Measurements from ENCODE around the gene TICAM1. TPM values are rescaled to one million over a fixed set of nuclear protein-coding genes. Genes with fewer than 3 reads are reported as not detected.

The TICAM1 gene
- total and polyA plus RNA-seq, 2 experiments from 2014 or later: 0.32 to 0.38 TPM

- TF ChIP-seq ETS1 (IDR thresholded peaks at IDR 0.05): peak; percentile 74; the same call in 1 of the 2 replicates
- TF ChIP-seq REST (IDR thresholded peaks at IDR 0.05; ENCODE audit: unreplicated experiment): peak; percentile 97
- TF ChIP-seq CREB1 (CRISPR knock-in tag; IDR thresholded peaks at IDR 0.05; ENCODE audit: low read depth): peak; percentile 80
- TF ChIP-seq JUNB (IDR thresholded peaks at IDR 0.05; ENCODE audit: unreplicated experiment): no peak
- peak; percentile 43; the same call in 1 of the 2 replicates for TF ChIP-seq POLR2AphosphoS5 (IDR thresholded peaks at IDR 0.05; ENCODE audit: low read depth)
- TF ChIP-seq NANOG (IDR thresholded peaks at IDR 0.05; ENCODE audit: borderline replicate concordance): no peak
Observed at GRCh38 chr19:4768934-4769777, 62.4 kb downstream of the TICAM1 start (continued).

Small RNAs within 50 kb of the gene (microRNA-seq; reads per million reads assigned to microRNA genes)
- gene MIR7-3: 1.3 reads per million

Small RNAs within 50 kb of the gene (small RNA-seq; reads per million reads assigned to genes)
- gene MIR7-3 (ENCODE audit: low replicate concordance): not detected

Other genes starting within 250 kb of the TICAM1 start
- 3.3 and 4.1 TPM in 2 replicates for gene TNFAIP8L1, start 192.2 kb downstream of the TICAM1 start, total RNA-seq (2014; rRNA removed; shearing (Covaris generic))
- gene TNFAIP8L1, start 192.2 kb downstream of the TICAM1 start, polyA plus RNA-seq (2016; fragmentation: Nextera tagmentation; extraction: Ambion mirVana): 2.7 and 3.2 TPM in 2 replicates
- gene MYDGF, start 161.4 kb downstream of the TICAM1 start, total RNA-seq (2014; rRNA removed; shearing (Covaris generic)): 42.3 and 49.4 TPM in 2 replicates
- 99.5 and 99.7 TPM in 2 replicates for gene MYDGF, start 161.4 kb downstream of the TICAM1 start, polyA plus RNA-seq (2016; fragmentation: Nextera tagmentation; extraction: Ambion mirVana)
- gene DPP9, start 107.9 kb downstream of the TICAM1 start, total RNA-seq (2014; rRNA removed; shearing (Covaris generic)): 30.8 and 49.2 TPM in 2 replicates
- 18.6 and 19.5 TPM in 2 replicates for gene DPP9, start 107.9 kb downstream of the TICAM1 start, polyA plus RNA-seq (2016; fragmentation: Nextera tagmentation; extraction: Ambion mirVana)
- gene FEM1A, start 40.0 kb downstream of the TICAM1 start, total RNA-seq (2014; rRNA removed; shearing (Covaris generic)): 15.2 and 16.5 TPM in 2 replicates
- 0.87 and 0.97 TPM in 2 replicates for gene FEM1A, start 40.0 kb downstream of the TICAM1 start, polyA plus RNA-seq (2016; fragmentation: Nextera tagmentation; extraction: Ambion mirVana)
- 45.9 and 59.9 TPM in 2 replicates for gene PLIN3, start 36.0 kb upstream of the TICAM1 start, total RNA-seq (2014; rRNA removed; shearing (Covaris generic))
- gene PLIN3, start 36.0 kb upstream of the TICAM1 start, polyA plus RNA-seq (2016; fragmentation: Nextera tagmentation; extraction: Ambion mirVana): 38.0 and 39.0 TPM in 2 replicates
- not detected in 2 replicates for gene ARRDC5, start 71.2 kb upstream of the TICAM1 start, total RNA-seq (2014; rRNA removed; shearing (Covaris generic))
- not detected in 2 replicates for gene ARRDC5, start 71.2 kb upstream of the TICAM1 start, polyA plus RNA-seq (2016; fragmentation: Nextera tagmentation; extraction: Ambion mirVana)
- gene UHRF1, start 77.8 kb upstream of the TICAM1 start, total RNA-seq (2014; rRNA removed; shearing (Covaris generic)): 40.9 and 45.7 TPM in 2 replicates
- gene UHRF1, start 77.8 kb upstream of the TICAM1 start, polyA plus RNA-seq (2016; fragmentation: Nextera tagmentation; extraction: Ambion mirVana): 20.3 and 24.5 TPM in 2 replicates
- 27.6 and 35.7 TPM in 2 replicates for gene KDM4B, start 137.4 kb upstream of the TICAM1 start, total RNA-seq (2014; rRNA removed; shearing (Covaris generic))
- gene KDM4B, start 137.4 kb upstream of the TICAM1 start, polyA plus RNA-seq (2016; fragmentation: Nextera tagmentation; extraction: Ambion mirVana): 8.7 and 9.1 TPM in 2 replicates

Measured in GM23338 (cell line).